Spleen (tissue), 11 donors: ENCODE results near the gene SETD6. TPM values are rescaled to one million over a fixed set of nuclear protein-coding genes. Genes with fewer than 3 reads are reported as not detected.

Experiments
- DNase-seq: peaks from one replicate; pipeline ENCODE4 v3.0.0-alpha.2; 2020
- H3K27ac ChIP-seq, 8 donors: fragments of 200-600 bp; sonication (generic) in 7 of 8; 1 replicate in 4 of 8; 2 replicates in 4 of 8; pipeline versions ENCODE4 v1.5.0 to v1.8.0; 2016 to 2021; ENCODE audit warnings: inconsistent platforms in 4 of 8, mild to moderate bottlenecking in 4 of 8, moderate library complexity in 1 of 8
- H3K27me3 ChIP-seq, 7 donors: fragments of 200-600 bp; sonication (generic) in 6 of 7; replicated peaks in 1 of 7; 1 replicate in 4 of 7; 2 replicates in 3 of 7; pipeline versions ENCODE4 v1.5.0 to v1.8.0; 2016 to 2021; ENCODE audit warnings: inconsistent platforms in 3 of 7, mild to moderate bottlenecking in 1 of 7
- H3K36me3 ChIP-seq, 6 donors: fragments of 200-600 bp; sonication (generic) in 5 of 6; 1 replicate in 4 of 6; 2 replicates in 2 of 6; pipeline versions ENCODE4 v1.5.0 to v1.8.0; 2016 to 2021; ENCODE audit warnings: inconsistent platforms in 2 of 6
- H3K4me1 ChIP-seq, 6 donors: fragments of 200-600 bp; sonication (generic) in 5 of 6; 1 replicate in 3 of 6; 2 replicates in 3 of 6; pipeline versions ENCODE4 v1.5.0 to v1.8.0; 2016 to 2021; ENCODE audit warnings: inconsistent platforms in 3 of 6
- H3K4me3 ChIP-seq, 8 donors: fragments of 200-600 bp; sonication (generic) in 7 of 8; 1 replicate in 4 of 8; 2 replicates in 4 of 8; pipeline versions ENCODE4 v1.5.0 to v1.8.0; 2016 to 2021; ENCODE audit warnings: inconsistent platforms in 4 of 8, mild to moderate bottlenecking in 4 of 8, moderate library complexity in 2 of 8
- H3K9me3 ChIP-seq, 8 donors: fragments of 200-600 bp; sonication (generic) in 7 of 8; 1 replicate in 4 of 8; 2 replicates in 4 of 8; pipeline versions ENCODE4 v1.5.0 to v1.8.0; 2016 to 2021; ENCODE audit warnings: inconsistent platforms in 4 of 8
- POLR2A ChIP-seq, 3 donors: fragments of 450-650 bp; IDR thresholded peaks; one replicate each; pipeline ENCODE4 v1.5.1; 2017; ENCODE audit warnings: antibody characterized with exemption in 3 of 3, mild to moderate bottlenecking in 1 of 3
- POLR2AphosphoS5 ChIP-seq, 3 donors: sonication (generic); formaldehyde crosslinking; IDR thresholded peaks; one replicate each; pipeline ENCODE4 v1.5.1; 2017; ENCODE audit warnings: antibody characterized with exemption in 3 of 3
- WGBS, 5 donors: extraction: QIAGEN DNeasy Blood & Tissue Kit in 3 of 5; methylation state at CpG; one replicate each; pipeline versions ENCODE4 v1.1.5 to v1.1.7; 2013 to 2018; 5-methylcytosine and 5-hydroxymethylcytosine counted together
- intact Hi-C: fragments of 100-400 bp; cut with DNase I; formaldehyde crosslinking; loops from one replicate; pipeline ENCODE4 v1.15.0; 2023; ENCODE audit warnings: low total_unique reads
- polyA plus RNA-seq, 3 donors: library from polyadenylated mRNA; stranded (reverse); fragments of 200-250 nt; gene quantifications; one replicate each; pipeline ENCODE4 v1.2.1, GENCODE V29; 2013
- total RNA-seq, 7 donors: library from RNA; depleted of rRNA in 3 of 7; stranded (reverse); fragments of >200 nt in 3 of 7; fragmentation: NEBNext Ultra II Directional in 4 of 7; extraction: Animal tissue kit (Norgen Biotek cat#: 25700) in 4 of 7; gene quantifications; one replicate each; pipeline versions ENCODE4 v1.1.0 to v1.2.1, GENCODE V29; 2016 to 2021
- TF ChIP-seq, protein P1 (sequence below), 11 experiments: fragments of 200-600 bp in 7 of 11; fragments of 450-650 bp in 4 of 11; sonication (generic) in 4 of 11; IDR thresholded peaks in 8 of 11; conservative IDR thresholded peaks in 3 of 11; 1 replicate in 7 of 11; 2 replicates in 4 of 11; pipeline versions ENCODE4 v1.4.0 to v1.8.0; 2016 to 2021; ENCODE audit warnings: antibody characterized with exemption in 11 of 11, inconsistent platforms in 4 of 11, mild to moderate bottlenecking in 1 of 11
- donor health status: healthy with polysubstance abuse.
- donor health status: DM: no; HTN: no; CAD: no; lungs with moderate emphysema.
- donor health status: DM: no; HTN: no; CAD: no.
- donor health status: Bipolar disorder and iron deficiency.
- donor health status: healthy.
- donor health status: DM: no; HTN: no; CAD: no.
- donor health status: DM: yes; HTN: yes; CAD: no.

SETD6 gene
- total and polyA plus RNA-seq, 10 donors, result 8.9 to 32.3 (median 16.6) TPM

GRCh38 chr16:58518083-58518979 is 3.0 kb downstream of the SETD6 start:
- H3K4me1 ChIP-seq, result peaks cover 8 to 33% (median 22%) of the 10 kb centered on the region in 6 donors
- H3K27ac ChIP-seq, result no peak overlapping the region
- intact Hi-C loops, result no loop called here
- H3K27me3 ChIP-seq, result no peaks in the 10 kb centered on the region
- H3K4me3 ChIP-seq, result no peak overlapping the region
- H3K36me3 ChIP-seq, result peaks cover 3 to 69% (median 61%) of the 10 kb centered on the region in 6 donors
- no peaks in the 10 kb centered on the region for H3K9me3 ChIP-seq
- TF ChIP-seq, protein P1, sequence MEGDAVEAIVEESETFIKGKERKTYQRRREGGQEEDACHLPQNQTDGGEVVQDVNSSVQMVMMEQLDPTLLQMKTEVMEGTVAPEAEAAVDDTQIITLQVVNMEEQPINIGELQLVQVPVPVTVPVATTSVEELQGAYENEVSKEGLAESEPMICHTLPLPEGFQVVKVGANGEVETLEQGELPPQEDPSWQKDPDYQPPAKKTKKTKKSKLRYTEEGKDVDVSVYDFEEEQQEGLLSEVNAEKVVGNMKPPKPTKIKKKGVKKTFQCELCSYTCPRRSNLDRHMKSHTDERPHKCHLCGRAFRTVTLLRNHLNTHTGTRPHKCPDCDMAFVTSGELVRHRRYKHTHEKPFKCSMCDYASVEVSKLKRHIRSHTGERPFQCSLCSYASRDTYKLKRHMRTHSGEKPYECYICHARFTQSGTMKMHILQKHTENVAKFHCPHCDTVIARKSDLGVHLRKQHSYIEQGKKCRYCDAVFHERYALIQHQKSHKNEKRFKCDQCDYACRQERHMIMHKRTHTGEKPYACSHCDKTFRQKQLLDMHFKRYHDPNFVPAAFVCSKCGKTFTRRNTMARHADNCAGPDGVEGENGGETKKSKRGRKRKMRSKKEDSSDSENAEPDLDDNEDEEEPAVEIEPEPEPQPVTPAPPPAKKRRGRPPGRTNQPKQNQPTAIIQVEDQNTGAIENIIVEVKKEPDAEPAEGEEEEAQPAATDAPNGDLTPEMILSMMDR (IDR thresholded peaks at IDR 0.05 in 8 of 11, conservative IDR thresholded peaks at IDR 0.05 in 3 of 11), result no peak
- TF ChIP-seq POLR2AphosphoS5 (IDR thresholded peaks at IDR 0.05), result no peak
- no peak for TF ChIP-seq POLR2A (IDR thresholded peaks at IDR 0.05)
- 69 to 74% (median 72%) methylated on average over 8 of the region's 8 CpGs for WGBS, 5 donors
- DNase-seq, result no peak

GRCh38 chr16:58518980-58519368 is 3.7 kb downstream of the SETD6 start:
- peaks cover 8 to 33% (median 21%) of the 10 kb centered on the region in 6 donors for H3K4me1 ChIP-seq
- no peaks in the 10 kb centered on the region for H3K27me3 ChIP-seq
- peaks cover 5 to 75% (median 68%) of the 10 kb centered on the region in 6 donors for H3K36me3 ChIP-seq
- TF ChIP-seq, protein P1 (IDR thresholded peaks at IDR 0.05 in 8 of 11, conservative IDR thresholded peaks at IDR 0.05 in 3 of 11), result no peak
- no peak for TF ChIP-seq POLR2AphosphoS5 (IDR thresholded peaks at IDR 0.05)
- no peak for TF ChIP-seq POLR2A (IDR thresholded peaks at IDR 0.05)
- no peak for DNase-seq
- no peaks in the 10 kb centered on the region for H3K9me3 ChIP-seq
- WGBS, 5 donors, result 70 to 86% (median 85%) methylated on average over 1 of the region's 1 CpG
- no peak overlapping the region for H3K4me3 ChIP-seq
- intact Hi-C loops, result no loop called here
- H3K27ac ChIP-seq, result no peak overlapping the region

- TF ChIP-seq POLR2AphosphoS5 (IDR thresholded peaks at IDR 0.05) (peak in 1 of 3 donors; percentile 48), POLR2A (IDR thresholded peaks at IDR 0.05) (no peak)
- peaks cover 5 to 82% (median 75%) of the 10 kb centered on the region in 6 donors for H3K36me3 ChIP-seq
- H3K9me3 ChIP-seq, result no peaks in the 10 kb centered on the region
- intact Hi-C loops, result no loop called here
- H3K4me1 ChIP-seq, result peaks cover 3 to 27% (median 15%) of the 10 kb centered on the region in 6 donors
- no peaks in the 10 kb centered on the region for H3K27me3 ChIP-seq
- DNase-seq, result no peak
- H3K27ac ChIP-seq, result no peak overlapping the region
- H3K4me3 ChIP-seq, result no peak overlapping the region
Measured at GRCh38 chr16:58519707-58520106, 4.4 kb downstream of the SETD6 start.

DNA sequence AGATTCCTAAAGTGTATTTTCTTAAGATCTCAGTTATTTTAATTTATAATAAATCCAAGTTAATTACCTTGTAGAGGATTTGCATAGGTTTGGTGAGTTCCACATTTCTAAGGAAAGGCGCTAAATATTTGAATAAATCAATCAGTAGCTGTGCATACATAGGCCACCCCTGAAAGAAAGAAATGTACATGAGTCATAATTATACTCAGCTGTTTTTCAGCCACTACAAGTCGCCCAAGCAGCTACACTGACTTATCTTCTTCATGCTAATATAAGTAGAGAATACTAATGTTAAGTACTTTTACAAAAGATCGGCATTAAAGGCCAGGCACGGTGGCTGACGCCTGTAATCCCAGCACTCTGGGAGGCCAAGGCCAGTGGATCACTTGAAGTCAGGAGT is 14.9 kb downstream of the SETD6 start:
- peaks cover 19 to 100% (median 98%) of the 10 kb centered on the region in 6 donors for H3K36me3 ChIP-seq

More for the DNA sequence above, 14.9 kb downstream of the SETD6 start:
- Histone ChIP-seq H3K9me3 (no peaks in the 10 kb centered on the region), H3K4me1 (no peaks in the 10 kb centered on the region), H3K27ac (no peak overlapping the region), H3K4me3 (no peak overlapping the region), H3K27me3 (no peaks in the 10 kb centered on the region)
- intact Hi-C loops, result no loop called here
- no peak for DNase-seq
- WGBS, 5 donors, result 90 to 96% (median 90%) methylated on average over 5 of the region's 5 CpGs
- TF ChIP-seq, protein P1 (IDR thresholded peaks at IDR 0.05 in 8 of 11, conservative IDR thresholded peaks at IDR 0.05 in 3 of 11), result no peak
- TF ChIP-seq POLR2A (IDR thresholded peaks at IDR 0.05), result no peak
- TF ChIP-seq POLR2AphosphoS5 (IDR thresholded peaks at IDR 0.05), result no peak
